ENCODE data around the gene CSF1R. TPM values are rescaled to one million over a fixed set of nuclear protein-coding genes. Genes with fewer than 3 reads are reported as not detected.

Gene CSF1R
- total and polyA plus RNA-seq, 2 donors (not counting 3 experiments of a cell fraction or from before 2014, with no cell fraction given) = not detected

- H3K4me1 ChIP-seq (ENCODE audit: control insufficient read depth, extremely low read depth, insufficient read depth, low read length) = peaks cover 21% of the 10 kb centered on the region
- H3K27ac ChIP-seq (ENCODE audit: insufficient read depth, low read depth, low read length) = no peak overlapping the region
- H3K9me1 ChIP-seq (replicated peaks; ENCODE audit: control insufficient read depth, extremely low read depth, insufficient read depth, low read length) = no peaks in the 10 kb centered on the region
- intact Hi-C loops (cut with micrococcal nuclease) = loop anchor here (5.0 kb wide), 1 partner anchor 131 kb away; the partner anchor contains the start of genes HMGXB3 and TIGD6
- DNase-seq (ENCODE audit: low read depth, low spot score) = no peak
- H3K4me2 ChIP-seq (ENCODE audit: insufficient read depth, low read length) = no peak overlapping the region
- no peaks in the 10 kb centered on the region for H4K20me1 ChIP-seq (replicated peaks; ENCODE audit: control insufficient read depth, extremely low read depth, insufficient read depth, low read length)
- H2AFZ ChIP-seq (ENCODE audit: low read depth, low read length) = no peak overlapping the region
- dilution Hi-C loops (cut with MboI; ENCODE audit: extremely low pct_ligation_motif_present, low sequenced_read_pairs) = no loop called here
- H3K4me3 ChIP-seq (replicated peaks in 1 of 3; ENCODE audit: insufficient read depth in 1 of 3, low read depth in 1 of 3, low read length in 3 of 3) = no peak overlapping the region
- POLR2A ChIA-PET = no interaction called here
- H3K27me3 ChIP-seq (ENCODE audit: control insufficient read depth in 2 of 2, insufficient read depth in 2 of 2, low read length in 2 of 2) = peaks cover 0 to 6% of the 10 kb centered on the region in 2 experiments
- H3K36me3 ChIP-seq (ENCODE audit: control insufficient read depth in 2 of 2, extremely low read depth in 1 of 2, insufficient read depth in 2 of 2, low read length in 2 of 2) = no peaks in the 10 kb centered on the region
- TF ChIP-seq JUN (IDR thresholded peaks at IDR 0.05; ENCODE audit: borderline replicate concordance, insufficient read depth, insufficient read length, low read depth) = no peak
- TF ChIP-seq POLR2A (IDR thresholded peaks at IDR 0.05; ENCODE audit: low read depth, low read length) = no peak
- no peak for TF ChIP-seq GATA2 (IDR thresholded peaks at IDR 0.05; ENCODE audit: insufficient read depth, insufficient read length, low read depth, low read length)
- no peak for TF ChIP-seq MAX (IDR thresholded peaks at IDR 0.05; ENCODE audit: insufficient read depth, insufficient read length)
- CTCF ChIA-PET = interaction anchor here (1.2 to 3.0 kb wide), 3 partner anchors 42 to 303 kb away, joined by 3 to 18 read pairs (median 7); no protein-coding TSS in a partner anchor
- H3K9ac ChIP-seq (replicated peaks; ENCODE audit: extremely low read depth, insufficient read depth, low read length) = no peak overlapping the region
- BruUV-seq (replicated peaks) = no TSS peak
- H3K9me3 ChIP-seq (replicated peaks; ENCODE audit: control insufficient read depth, insufficient read depth, low read length) = no peaks in the 10 kb centered on the region
- no peaks in the 10 kb centered on the region for H3K79me2 ChIP-seq (ENCODE audit: control insufficient read depth, insufficient read depth, low read length)
- FAIRE-seq = no peak
These were observed 47.3 kb upstream of the CSF1R start for GRCh38 chr5:150133581-150134197.

- intact Hi-C loops (cut with micrococcal nuclease) (loop anchor here (5.0 kb wide), 1 partner anchor 130 kb away; the partner anchor contains the start of genes HMGXB3 and TIGD6), dilution Hi-C loops (cut with MboI; ENCODE audit: extremely low pct_ligation_motif_present, low sequenced_read_pairs) (no loop called here)
- Histone ChIP-seq H3K79me2 (ENCODE audit: control insufficient read depth, insufficient read depth, low read length) (no peaks in the 10 kb centered on the region), H4K20me1 (replicated peaks; ENCODE audit: control insufficient read depth, extremely low read depth, insufficient read depth, low read length) (no peaks in the 10 kb centered on the region), H3K9me1 (replicated peaks; ENCODE audit: control insufficient read depth, extremely low read depth, insufficient read depth, low read length) (no peaks in the 10 kb centered on the region), H3K4me1 (ENCODE audit: control insufficient read depth, extremely low read depth, insufficient read depth, low read length) (peaks cover 15% of the 10 kb centered on the region), H2AFZ (ENCODE audit: low read depth, low read length) (no peak overlapping the region), H3K4me2 (ENCODE audit: insufficient read depth, low read length) (no peak overlapping the region), H3K36me3 (ENCODE audit: control insufficient read depth in 2 of 2, extremely low read depth in 1 of 2, insufficient read depth in 2 of 2, low read length in 2 of 2) (no peaks in the 10 kb centered on the region), H3K9ac (replicated peaks; ENCODE audit: extremely low read depth, insufficient read depth, low read length) (no peak overlapping the region), H3K9me3 (replicated peaks; ENCODE audit: control insufficient read depth, insufficient read depth, low read length) (no peaks in the 10 kb centered on the region), H3K27me3 (ENCODE audit: control insufficient read depth in 2 of 2, insufficient read depth in 2 of 2, low read length in 2 of 2) (peaks cover 0 to 6% of the 10 kb centered on the region in 2 experiments), H3K4me3 (replicated peaks in 1 of 3; ENCODE audit: insufficient read depth in 1 of 3, low read depth in 1 of 3, low read length in 3 of 3) (no peak overlapping the region), H3K27ac (ENCODE audit: insufficient read depth, low read depth, low read length) (no peak overlapping the region)
- DNase-seq (ENCODE audit: low read depth, low spot score) (no peak), FAIRE-seq (no peak)
- BruUV-seq (replicated peaks) = no TSS peak
- ChIA-PET POLR2A (no interaction called here), CTCF (interaction anchor here (0.6 to 1.2 kb wide), 2 partner anchors 85 to 278 kb away, joined by 3 to 4 read pairs; no protein-coding TSS in a partner anchor)
- no peak for TF ChIP-seq POLR2A (IDR thresholded peaks at IDR 0.05; ENCODE audit: low read depth, low read length)
- TF ChIP-seq GATA2 (IDR thresholded peaks at IDR 0.05; ENCODE audit: insufficient read depth, insufficient read length, low read depth, low read length) = no peak
- no peak for TF ChIP-seq MYC (IDR thresholded peaks at IDR 0.05; ENCODE audit: low read depth, low read length)
- TF ChIP-seq POLR2AphosphoS5 (IDR thresholded peaks at IDR 0.05; ENCODE audit: insufficient read depth, low read depth, low read length) = no peak
- no peak for TF ChIP-seq FOS (IDR thresholded peaks at IDR 0.05; ENCODE audit: borderline replicate concordance, insufficient read depth, low read length)
- no peak for TF ChIP-seq MAX (IDR thresholded peaks at IDR 0.05; ENCODE audit: insufficient read depth, insufficient read length)
- no peak for TF ChIP-seq JUN (IDR thresholded peaks at IDR 0.05; ENCODE audit: borderline replicate concordance, insufficient read depth, insufficient read length, low read depth)
- TF ChIP-seq EZH2 (IDR thresholded peaks at IDR 0.05; ENCODE audit: borderline replicate concordance, low read depth, low read length, severe bottlenecking) = no peak
- no peak for TF ChIP-seq CTCF (IDR thresholded peaks at IDR 0.05; ENCODE audit: extremely low read depth in 1 of 2, insufficient read depth in 1 of 2, low read depth in 1 of 2, low read length in 2 of 2)
These were observed 46.4 kb upstream of the CSF1R start for GRCh38 chr5:150132740-150133139.
